Activated T-cell treated with anti-CD3 and anti-CD28 coated beads for 4 hours (primary cell): ENCODE measurements around the gene IFIT5.
"Not testable (repeated sequence)": the region's sequence is repeated elsewhere in the genome, so short reads cannot be mapped to it uniquely, and the experiment has no call there.

Source experiments
- DNase-seq: peaks from one replicate; pipeline ENCODE4 v3.0.0-alpha.2; 2020

The IFIT5 gene

DNA sequence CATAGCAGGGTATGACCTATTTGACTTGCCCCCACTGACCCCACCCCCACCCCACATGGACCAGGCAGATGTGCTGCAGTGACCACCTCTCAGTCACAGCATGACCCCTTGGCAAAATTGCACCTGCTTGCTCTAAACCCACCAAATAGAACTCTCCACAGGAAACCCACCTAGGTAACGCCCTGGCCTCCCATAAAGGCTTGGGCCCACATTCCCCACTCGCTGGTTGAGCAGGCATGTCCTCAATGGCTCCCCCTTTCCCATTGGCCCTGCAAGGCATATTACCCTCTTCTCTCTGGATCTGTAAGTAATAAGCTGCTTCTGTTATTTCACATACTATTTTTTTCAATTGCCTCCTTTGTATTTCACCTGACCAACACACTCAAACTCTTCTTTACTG is 19.2 kb upstream of the IFIT5 start:
- DNase-seq, result no peak

DNA sequence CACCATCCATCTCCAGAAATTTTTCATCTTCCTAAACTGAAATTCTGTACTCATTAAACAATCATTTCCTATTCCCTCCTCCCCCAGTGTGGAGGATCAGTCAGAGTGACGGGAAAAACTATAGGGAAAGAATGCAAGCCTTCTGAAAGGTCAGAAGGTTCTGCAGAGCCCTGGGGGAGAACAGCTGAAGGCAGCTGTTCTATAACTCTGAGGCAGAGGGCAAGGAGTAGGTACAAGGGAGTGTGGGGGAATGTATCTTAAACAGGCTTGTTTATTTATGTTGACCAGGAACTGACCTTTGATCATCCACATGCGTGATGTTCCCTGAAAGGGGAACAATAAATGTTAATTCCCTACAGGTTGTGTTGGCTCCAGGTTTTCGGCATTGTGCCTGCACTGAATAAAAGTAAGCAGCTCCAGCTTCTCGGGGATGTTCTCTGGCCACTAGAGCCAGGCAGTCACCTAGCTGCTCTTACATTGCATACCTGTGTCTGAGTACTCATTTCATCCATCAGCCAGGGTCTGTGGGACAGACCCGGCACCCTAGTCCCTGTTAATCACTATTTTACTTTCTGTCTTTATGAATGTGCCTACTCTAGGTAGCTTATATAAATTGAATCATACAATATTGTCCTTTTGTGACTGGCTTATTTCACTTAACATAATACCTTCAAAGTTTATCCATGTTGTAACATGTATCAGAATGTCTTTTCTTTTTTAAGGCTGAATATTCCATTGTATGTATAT is 16.2 kb upstream of the IFIT5 start:
- DNase-seq, result no peak

DNA sequence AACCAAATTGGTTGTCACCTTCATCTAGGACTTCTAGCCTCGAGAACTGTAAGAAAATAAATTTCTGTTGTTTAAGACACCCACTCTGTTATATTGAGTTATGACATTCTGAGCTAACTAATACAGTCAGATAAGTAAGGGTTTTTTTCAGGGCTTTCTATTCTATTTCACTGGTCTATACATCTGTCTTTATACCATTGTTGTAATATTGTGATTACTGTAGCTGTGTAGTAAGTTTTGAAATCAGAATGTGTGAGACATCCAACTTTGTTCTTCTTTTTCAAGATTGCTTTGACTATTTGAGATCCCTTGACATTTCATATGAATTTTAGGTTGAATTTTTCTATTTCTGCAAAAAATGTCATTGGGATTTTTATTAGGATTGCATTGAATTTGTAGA is 14.4 kb upstream of the IFIT5 start:
- no peak for DNase-seq

DNA sequence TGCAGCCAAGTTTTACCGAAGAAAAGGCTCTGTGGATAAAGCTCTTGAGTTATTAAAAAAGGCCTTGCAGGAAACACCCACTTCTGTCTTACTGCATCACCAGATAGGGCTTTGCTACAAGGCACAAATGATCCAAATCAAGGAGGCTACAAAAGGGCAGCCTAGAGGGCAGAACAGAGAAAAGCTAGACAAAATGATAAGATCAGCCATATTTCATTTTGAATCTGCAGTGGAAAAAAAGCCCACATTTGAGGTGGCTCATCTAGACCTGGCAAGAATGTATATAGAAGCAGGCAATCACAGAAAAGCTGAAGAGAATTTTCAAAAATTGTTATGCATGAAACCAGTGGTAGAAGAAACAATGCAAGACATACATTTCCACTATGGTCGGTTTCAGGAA is 11.3 kb upstream of the IFIT5 start:
- DNase-seq, result no peak

DNA sequence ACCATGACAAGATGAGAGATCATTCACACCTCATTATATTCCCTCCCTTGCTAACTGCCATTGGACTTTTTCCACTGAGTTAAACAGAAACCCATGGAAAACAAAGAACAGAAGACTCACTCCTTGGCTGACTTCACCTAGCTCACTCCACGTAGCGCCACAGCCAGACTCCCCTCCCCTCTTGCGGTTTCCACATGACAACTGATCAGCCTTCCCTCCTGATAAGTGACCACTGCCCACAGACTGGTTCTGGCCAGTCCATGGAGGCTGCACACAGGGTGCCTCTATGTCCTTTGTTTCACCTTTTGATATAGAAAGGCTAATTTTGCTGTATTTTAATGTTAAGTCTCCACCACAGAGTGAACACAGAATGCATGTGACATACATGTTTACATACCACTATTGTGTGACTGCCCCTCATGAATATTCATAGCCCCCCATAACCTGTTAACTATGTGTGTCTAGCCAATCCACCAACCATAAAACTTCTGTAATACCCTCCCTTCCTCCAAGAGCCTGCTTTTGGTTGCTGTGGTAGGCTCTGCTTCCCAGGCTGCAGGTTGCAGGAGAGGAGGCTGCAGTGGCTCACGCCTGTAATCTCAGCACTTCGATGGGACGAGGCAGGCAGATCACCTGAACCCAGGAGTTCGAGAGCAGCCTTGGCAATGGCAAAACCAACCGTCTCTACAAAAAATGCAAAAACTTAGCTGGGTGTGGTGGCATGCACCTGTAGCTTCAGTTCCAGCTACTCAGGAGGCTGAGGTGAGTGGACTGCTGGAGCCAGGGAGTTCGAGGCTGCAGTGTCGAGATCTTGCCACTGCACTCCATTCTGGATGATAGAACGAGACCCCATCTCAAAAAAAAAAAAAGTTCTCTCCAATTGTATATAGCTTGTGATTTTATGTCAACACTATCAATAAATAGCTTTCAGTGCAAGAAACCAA is 10.0 kb upstream of the IFIT5 start:
- no peak for DNase-seq

DNA sequence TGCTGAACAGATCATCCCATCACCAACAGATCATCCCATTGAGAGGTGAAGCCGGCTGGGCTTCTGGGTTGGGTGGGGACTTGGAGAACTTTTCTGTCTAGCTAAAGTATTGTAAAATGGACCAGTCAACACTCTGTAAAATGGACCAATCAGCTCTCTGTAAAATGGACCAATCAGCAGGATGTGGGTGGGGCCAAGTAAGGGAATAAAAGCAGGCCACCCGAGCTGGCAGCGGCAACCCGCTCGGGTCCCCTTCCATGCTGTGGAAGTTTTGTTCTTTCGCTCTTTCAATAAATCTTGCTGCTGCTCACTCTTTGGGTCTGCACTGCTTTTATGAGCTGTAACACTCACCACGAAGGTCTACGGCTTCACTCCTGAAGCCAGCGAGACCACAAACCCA is 8.2 kb upstream of the IFIT5 start:
- not testable (repeated sequence) for DNase-seq

DNA sequence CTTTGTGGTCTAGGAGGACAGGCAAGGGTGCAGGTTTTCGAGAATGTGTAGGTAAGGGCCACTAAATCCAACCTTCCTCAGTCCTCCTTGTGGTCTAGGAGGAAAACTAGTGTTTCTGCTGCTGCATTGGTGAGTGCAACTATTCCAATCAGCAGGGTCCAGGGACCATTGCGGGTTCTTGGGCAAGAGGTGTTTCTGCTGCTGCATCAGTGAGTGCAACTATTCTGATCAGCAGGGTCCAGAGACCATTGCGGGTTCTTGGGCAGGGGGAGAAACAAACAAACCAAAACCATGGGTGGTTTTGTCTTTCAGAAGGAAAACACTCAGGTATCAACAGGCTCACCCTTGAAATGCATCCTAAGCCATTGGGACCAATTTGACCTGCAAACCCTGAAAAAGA is 6.6 kb upstream of the IFIT5 start:
- DNase-seq, result not testable (repeated sequence)

DNA sequence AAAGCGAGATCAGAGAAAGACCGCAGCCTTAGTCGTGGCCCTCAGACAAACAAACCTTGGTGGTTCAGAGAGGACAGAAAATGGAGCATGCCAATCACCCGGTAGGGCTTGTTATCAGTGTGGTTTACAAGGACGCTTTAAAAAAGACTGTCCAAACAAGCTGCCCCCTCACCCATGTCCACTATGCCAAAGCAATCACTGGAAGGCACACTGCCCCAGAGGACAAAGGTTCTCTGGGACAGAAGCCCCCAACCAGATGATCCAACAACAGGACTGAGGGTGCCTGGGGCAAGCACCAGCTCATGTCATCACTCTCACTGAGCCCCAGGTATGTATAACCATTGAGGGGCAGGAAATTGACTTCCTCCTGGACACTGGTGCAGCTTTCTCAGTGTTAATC is 5.1 kb upstream of the IFIT5 start:
- not testable (repeated sequence) for DNase-seq

DNA sequence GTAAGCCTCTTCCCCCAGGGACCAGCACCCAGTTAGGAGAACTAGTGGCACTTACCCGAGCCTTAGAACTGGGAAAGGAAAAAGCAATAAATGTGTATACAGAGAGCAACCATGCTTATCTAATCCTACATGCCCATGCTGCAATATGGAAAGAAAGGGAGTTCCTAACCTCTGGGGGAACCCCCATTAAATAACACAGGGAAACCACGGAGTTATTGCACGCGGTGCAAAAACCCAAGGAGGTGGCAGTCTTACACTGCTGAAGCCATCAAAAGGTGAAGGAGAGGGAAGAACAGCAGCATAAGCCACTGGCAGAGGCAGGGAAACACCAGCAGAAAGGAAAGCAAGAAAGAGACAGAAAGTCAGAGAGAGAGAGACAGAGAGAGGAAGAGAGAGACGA is 3.8 kb upstream of the IFIT5 start:
- not testable (repeated sequence) for DNase-seq

DNA sequence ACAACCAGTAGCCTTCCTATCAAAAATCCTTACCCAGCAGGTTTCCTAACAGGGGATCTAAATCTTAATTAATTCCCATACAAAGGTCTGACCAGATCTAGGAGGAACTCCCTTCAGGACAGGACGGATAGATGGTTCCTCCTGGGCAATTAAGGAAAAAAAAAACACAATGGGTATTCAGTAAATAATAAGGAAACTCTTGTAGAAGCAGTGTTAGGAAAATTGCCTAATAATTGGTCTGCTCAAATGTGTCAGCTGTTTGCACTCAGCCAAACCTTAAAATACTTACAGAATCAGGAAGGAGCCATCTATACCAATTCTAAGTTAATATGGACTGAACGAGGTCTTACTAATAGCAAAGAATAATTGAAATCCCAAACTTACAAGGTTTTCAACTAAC is 3.2 kb upstream of the IFIT5 start:
- not testable (repeated sequence) for DNase-seq

DNA sequence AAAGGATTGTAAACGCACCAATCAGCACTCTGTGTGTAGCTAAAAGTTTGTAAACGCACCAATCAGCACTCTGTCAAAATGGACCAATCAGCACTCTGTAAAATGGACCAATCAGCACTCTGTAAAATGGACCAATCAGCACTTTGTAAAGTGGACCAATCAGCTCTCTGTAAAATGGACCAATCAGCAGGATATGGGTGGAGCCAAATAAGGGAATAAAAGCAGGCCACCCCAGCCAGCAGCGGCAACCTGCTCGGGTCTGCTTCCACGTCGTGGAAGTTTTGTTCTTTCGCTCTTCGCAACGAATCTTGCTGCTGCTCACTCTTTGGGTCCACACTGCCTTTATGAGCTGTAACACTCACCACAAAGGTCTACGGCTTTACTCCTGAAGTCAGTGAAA is 2.1 kb upstream of the IFIT5 start:
- DNase-seq, result not testable (repeated sequence)

DNA sequence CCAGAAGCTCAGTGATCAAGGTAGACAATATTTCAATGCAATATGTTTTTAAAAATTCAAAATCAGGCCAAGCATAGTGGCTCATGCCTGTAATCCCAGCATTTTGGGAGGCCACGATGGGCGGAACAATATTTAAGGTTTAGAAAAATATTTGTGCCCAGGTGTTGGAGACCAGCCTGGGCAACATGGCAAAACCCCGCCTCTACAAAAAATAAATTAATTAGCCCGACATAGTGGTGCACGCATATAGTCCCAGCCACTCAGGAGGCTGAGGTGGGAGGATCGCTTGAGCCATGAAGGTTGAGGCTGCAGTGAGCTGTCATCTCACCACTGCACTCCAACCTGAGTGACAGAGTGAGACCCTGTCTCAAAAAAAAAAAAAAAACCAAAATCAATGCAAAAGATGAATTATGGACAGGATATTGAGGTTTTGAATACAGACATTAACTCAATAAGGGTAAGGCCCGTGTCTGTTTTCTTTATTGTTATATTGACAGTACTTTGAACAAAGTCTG is 913 bp upstream of the IFIT5 start:
- no peak for DNase-seq

DNA sequence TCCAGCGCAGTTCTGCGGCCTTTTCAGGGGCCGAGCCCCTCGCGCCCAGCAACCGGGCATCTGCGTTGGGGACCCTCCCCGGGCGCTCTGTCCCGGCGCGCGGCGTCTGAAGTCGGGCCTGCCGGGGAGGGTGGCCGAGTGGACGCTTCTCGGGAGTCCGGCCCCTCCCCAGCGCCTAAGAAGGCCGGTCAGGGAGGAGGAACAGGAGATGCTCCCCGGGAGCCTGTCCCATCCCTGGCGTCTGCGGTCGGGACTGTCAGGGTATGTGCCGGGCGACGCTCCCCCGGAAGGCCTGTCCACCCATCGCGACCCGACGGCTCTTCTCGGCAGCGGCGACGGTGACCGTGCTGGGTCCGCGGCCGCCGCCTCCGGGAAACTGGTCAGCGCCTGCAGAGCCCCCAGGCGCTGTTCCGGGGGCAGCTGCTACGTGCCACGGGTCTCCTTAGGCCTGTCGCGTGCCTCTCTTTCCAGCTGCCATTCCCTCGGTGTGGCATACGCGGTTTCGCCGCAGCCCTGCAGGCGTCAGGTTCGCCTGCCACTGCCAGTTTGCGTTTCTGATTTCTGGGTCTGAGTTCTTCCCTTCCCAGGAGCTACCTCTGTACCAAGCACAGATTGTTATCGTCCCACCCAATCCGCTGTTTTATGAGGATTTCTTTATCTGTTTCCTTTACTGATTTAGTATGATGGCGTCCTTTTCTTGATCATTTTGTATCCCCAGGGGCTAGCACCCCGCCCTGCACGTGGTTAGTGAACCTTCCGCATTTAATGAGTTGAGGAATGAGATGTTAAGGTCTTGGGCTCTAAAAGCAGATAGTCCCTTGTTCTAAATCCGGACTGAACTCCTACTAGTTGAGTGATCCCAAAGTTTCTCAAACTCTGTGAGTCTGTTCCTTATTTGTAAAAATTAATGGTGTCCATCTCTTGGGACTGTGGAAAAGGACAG is 782 bp downstream of the IFIT5 start:
- DNase-seq, result peak; percentile 22

DNA sequence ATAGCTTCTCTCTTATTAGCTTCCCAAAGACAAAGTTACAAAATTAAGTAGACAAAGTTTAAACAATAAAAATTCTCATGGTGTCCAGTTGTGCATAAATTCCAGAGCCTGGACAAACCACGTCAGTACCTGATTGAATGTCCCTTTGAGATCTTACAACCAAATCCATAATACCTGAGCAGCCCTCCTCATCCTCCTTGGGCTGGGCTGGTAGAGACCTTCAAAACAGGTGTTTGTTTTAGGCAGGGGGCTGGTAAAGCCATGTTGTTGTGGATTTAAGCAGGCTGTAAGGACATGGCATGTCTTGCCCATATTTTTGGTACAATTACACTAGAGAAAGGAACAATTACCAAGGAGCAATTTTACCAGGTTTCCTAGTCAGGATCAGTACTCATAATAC is 2.1 kb downstream of the IFIT5 start:
- DNase-seq, result no peak

DNA sequence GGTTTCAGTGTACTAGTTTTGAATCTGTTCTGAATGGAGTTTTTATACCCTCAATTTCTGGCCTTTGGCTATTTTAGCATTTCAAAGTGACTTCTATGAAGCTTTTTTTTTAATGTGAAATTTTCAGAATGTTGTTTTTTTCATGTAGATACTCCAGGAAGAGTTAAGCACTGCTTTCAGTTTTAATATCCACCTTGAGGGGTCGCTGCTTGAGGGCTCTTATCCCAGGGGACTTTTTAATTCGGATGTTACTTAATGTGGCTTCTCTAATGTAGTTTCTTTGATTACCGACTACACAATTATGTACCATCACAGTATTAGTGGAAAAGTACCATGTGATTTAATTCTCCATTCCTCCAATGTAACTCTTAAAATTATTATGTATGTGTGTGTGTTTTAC is 5.2 kb downstream of the IFIT5 start:
- no peak for DNase-seq

DNA sequence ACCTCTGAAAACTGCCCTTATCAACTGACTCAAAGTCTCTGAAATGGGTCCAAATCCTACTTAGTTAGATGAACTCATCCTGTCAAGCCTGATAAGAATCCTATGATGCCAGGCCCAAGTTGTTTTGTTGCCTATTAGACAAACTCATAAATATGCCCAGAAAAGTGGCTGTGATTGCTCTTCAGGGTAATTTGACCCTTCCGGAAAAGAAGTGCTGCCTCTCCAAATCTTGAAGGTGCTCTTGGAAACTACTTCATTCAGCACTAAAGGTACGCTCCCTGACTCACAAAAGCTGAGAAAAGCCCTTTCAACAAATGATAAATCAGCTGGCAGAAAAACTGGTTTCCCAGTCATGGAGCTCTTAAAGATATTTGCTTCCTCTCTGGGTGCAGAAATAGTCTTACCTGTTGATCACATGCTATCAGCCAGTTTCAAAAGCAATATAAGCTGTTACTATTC is 6.7 kb downstream of the IFIT5 start:
- no peak for DNase-seq

DNA sequence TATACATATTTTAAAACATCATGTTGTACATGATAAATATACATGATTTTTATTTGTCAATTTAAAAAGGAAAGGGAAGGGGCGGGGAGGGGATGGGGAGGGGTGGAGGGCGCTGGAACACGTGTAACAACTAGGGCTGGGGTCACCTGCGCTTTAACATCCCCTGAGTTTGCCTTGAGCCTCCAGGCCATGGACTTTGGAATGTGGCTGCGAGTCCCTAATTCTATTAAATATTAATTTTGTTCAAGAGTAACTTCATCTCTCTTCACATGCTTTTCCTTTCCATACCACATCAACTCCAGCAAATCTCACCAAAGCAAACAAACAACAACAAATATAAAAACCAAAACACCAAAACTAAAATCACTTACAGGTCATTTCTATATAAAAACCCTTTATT is 10.6 kb downstream of the IFIT5 start:
- DNase-seq, result no peak

DNA sequence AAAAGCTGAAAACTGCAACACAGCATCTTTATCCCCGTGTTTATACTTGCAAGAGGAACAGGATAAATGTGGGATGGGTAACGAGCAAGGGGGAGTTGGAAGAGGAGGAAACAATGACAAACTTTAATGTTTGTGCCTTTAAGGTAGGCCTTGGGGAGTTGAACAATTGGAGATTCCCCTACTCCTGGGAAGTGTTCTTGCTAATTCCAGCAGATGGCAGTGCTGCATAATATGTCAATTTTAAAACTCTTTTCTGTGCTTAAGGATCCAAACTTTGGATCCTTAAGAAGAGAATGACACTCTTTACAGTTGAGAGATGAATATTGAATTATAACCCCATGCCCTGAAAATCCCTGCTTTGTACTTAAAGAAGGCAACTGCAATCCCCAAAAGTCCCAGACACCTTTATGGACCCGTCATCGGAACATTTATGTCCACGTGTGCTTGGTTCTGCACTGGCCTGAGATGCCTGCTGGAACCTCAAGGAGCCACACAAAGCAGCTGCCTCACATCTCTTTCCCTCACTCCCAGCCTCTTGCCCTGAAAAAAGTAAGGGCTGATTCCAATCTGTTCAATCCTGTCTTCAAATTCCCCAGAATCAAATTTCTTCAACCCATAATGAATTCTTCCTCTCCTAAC is 12.0 kb downstream of the IFIT5 start:
- DNase-seq, result no peak

DNA sequence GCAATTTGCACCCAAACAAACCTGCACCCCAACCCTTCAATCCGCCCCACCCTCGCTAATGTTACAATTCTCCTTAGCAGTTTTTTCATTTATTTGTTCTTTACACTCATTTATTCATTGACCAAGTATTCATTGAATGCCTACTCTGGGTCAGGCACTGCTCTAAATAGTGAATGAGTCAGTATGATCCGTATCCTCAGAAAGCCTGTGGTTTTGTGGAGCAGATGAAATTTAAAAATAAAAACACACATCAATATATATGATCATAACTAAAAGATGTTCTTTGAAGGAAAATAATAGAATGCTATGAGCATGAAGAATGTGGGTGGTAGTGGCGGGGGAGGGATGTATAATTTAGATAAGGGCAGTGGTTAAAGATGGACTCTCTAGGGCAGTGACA is 13.3 kb downstream of the IFIT5 start:
- no peak for DNase-seq

DNA sequence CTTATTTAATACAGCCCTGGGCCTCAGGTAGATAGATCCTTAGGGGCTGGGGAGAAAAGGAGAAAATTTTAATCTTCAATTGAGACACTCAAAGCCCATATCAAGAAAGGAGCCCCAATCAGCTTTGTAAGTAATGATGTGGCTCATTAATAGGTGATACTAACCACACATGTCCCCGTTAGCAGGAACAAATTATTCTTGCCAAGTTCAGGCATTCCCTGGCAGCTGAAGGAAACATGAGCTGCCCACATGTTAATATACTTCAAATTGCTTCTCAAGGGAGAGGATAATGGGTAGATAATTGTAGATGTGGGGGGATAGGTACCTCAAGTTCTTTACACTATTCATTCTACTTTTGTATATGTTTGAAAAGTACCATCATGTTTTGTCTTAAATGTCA is 14.5 kb downstream of the IFIT5 start:
- DNase-seq, result no peak

DNA sequence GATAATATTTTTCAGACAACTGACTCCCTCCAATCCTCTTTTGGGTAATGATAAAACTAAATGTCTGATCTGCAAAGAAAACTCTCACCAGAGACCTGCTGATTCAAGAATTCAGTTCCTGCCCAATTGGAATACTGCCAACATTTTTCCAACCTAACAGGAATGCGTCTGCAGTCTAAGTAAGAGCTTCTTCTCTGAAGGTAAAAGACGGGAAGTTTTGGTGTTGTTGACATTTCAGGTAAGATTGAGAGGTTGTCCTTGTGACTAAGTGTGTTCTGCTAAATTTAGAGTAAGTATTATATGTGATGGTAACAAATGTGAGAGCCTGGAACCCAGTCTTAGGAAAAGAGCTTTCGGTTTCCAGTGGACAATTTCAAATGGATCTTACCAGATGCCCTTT is 17.6 kb downstream of the IFIT5 start:
- no peak for DNase-seq

DNA sequence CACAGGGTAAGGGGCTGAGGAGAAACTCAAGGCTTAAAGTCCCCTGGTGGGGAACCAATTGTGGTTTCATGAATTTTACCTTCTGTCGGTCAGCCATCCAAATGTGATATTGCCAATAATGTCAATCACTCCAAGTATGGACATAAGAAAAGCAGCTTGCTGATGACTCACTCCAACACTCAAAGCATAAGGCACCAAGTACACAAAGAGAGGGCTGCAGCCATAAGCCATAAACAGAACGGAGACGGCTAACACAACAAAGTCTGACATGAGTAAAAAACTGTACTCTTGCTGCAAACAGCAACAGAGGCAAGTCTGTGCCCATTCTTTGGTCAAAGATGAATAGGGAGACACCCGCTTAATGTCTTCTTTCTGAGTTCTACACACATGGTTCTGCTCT is 24.2 kb downstream of the IFIT5 start:
- DNase-seq, result no peak
